ES-I3 (cell line): Measurements from ENCODE around the gene ALDH3B1.
A peak's percentile ranks its signal among the peaks of the same experiment; 100 is the strongest.

ENCODE experiments used
- H3K36me3 ChIP-seq: 2 replicates; pipeline ENCODE4 v1.6.1; 2013; ENCODE audit warnings: mild to moderate bottlenecking, low read length, control low read depth, moderate library complexity; ENCODE audit not compliant: insufficient read depth
- H3K4me1 ChIP-seq: 2 replicates; pipeline ENCODE4 v1.6.1; 2013; ENCODE audit warnings: mild to moderate bottlenecking, control low read depth, low read length; ENCODE audit not compliant: insufficient read depth
- H3K9ac ChIP-seq: 2 replicates; pipeline ENCODE4 v1.6.1; 2013; ENCODE audit warnings: low read depth, mild to moderate bottlenecking, low read length, moderate library complexity
- H3K9me3 ChIP-seq: 2 replicates; pipeline ENCODE4 v1.6.1; 2013; ENCODE audit warnings: mild to moderate bottlenecking, low read length, moderate library complexity; ENCODE audit not compliant: control insufficient read depth, insufficient read depth

Gene ALDH3B1

DNA sequence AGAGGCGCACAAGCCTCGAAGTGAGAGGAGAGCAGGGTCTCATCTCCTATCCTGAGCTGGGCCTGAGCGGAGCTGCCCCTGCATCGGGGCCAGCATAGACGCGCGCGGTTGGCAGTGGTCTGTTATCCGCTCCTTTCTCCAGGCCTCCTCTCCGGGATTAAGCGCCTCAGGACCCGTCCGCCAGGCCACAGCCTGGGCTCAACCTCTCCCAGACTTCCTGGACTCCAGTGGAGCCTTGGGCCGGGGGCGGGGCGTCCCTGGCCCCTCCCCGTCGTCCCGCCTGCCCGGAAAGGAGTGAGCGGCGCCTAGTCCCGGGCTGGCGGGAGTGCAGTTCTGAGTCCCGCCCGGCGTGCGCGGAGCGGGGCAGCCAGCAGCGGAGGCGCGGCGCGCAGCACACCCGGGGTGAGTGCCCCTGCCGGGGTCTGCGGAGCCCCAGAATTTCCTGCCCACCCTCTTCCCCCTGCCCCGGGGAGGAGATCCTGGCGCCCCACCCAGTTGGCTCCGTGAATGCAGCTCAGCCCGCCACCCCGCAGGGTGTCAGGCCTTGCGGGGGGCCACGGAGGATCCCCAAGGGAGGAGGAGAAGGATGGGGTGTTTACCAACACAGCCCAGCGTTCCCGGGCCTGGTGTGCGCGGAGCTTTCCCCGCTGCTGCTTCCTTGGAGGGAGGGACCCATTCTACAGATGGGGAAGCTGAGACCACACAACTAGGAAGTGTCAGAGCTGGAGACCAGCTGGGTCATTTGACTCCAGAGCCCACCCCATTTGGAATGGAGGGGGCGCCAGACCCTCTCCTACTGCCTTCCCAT, 28.8 kb downstream of the ALDH3B1 start, which contains the start of gene TCIRG1:
TSS of gene TCIRG1 (plus strand) at position 308 of the 808 bp plus-strand sequence. CDS start 2,247 bp downstream, outside the sequence.
- peak within 1 kb of the TSS; percentile 57 for H3K9ac ChIP-seq
- H3K36me3 ChIP-seq = 0 out of 2 replicates have a peak, but pooled peaks cover 3% of the 10 kb centered on the region
- H3K4me1 ChIP-seq = peaks cover 23% of the 10 kb centered on the region; the same call in 1 of the 2 replicates
- no peaks in the 10 kb centered on the region for H3K9me3 ChIP-seq

DNA sequence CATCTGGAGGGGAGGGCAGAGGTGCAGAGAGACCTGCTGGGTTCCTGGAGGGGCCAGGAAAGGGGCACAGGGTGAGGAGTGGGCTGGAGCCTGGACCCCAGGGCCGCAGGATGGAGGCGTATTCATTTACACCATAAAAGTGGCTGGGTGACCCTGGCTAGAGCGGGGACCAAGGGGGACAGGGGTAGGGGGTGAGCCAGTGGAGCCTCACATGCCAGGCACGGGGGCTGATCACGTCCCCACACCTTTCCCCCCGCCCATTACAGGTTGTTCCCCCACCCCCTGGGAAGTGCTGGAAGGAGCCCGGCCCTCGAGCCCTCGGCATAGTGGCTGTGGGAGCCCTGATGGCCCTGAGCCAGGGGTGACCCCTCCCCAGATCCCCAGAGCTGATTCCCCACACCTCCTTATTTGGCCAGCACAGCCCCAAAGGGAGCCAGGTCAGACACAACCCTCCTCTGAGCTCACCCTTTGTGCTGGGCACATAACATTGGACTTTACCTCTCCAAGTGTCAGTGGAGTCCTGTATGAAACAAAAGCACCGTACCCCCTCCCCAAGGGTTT, 29.5 kb downstream of the ALDH3B1 start:
- H3K36me3 ChIP-seq = no peaks in the 10 kb centered on the region
- H3K9me3 ChIP-seq = no peaks in the 10 kb centered on the region
- peak overlapping the region; percentile 57; the same call in 1 of the 2 replicates for H3K9ac ChIP-seq
- peaks cover 25% of the 10 kb centered on the region; the same call in 1 of the 2 replicates for H3K4me1 ChIP-seq

DNA sequence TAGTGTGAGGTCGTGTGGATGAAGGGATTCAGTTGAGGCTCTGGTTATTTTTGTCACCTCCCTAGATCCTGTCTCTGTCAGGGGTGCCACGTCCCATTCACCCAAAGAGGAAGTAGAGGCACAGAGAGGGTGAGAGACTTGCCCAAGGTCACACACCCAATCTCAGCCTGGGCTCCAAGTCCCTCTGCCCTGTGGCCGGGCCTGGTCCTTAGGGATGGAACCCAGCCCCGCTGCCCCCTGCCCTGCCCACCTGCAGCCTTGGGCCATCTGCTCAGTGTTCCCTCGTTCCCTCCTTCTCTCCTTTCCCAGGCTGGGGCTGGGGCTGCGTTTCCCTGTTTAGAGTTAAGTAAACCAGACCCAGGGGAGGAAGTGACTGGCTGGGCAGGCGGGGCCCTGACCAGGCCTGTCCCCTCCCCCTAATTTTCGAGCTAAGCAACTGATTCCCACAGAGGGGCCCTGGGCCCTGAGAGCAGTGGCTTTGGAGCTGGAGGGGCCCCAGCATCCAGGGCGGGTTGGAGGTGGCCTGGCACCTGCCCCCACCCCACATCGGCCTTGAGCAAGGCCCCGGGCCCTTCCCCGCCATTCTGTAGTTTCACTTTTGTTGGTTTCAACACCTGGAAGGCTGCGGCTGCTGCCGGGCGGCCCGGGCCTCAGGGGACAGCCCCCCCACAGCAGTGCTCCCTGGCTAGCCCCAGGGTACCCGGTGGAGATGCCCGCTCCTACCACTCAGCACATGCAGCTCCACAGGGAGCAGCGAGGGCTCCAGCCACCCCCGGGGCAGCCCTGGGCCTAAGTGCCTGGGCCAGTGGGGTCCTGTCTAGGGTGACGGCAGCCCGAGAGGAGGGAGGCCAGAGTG, 30.2 kb downstream of the ALDH3B1 start:
- peaks cover 25% of the 10 kb centered on the region; the same call in 1 of the 2 replicates for H3K4me1 ChIP-seq
- H3K36me3 ChIP-seq = no peaks in the 10 kb centered on the region
- no peaks in the 10 kb centered on the region for H3K9me3 ChIP-seq
- peak overlapping the region; percentile 30 for H3K9ac ChIP-seq

DNA sequence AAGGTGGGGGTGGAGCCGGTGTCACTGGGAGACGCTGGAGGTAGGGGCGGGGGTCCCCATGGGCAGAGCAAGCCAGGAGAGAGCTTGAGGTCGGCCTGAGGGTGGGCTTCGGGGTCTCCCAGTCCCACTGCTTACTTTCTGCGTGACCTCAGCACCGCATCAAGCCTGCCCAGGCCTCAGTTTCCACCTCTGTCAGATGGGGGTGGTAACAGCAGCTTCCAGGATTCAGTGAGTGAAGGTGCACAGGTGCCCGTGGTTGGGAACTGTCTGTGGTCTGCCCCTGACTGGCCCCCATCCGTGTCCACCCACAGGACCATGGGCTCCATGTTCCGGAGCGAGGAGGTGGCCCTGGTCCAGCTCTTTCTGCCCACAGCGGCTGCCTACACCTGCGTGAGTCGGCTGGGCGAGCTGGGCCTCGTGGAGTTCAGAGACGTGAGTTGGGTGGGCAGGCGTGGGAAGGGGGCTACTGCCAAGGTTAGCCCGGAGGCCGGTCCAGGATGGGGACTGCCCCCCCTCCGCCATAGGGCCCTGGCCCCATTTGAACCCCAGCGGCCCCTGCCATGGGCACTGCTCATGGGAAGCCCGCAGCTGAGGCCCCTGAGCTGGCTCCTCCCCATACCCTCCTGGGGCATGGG, 30.9 kb downstream of the ALDH3B1 start:
- Histone ChIP-seq H3K9ac (no peak overlapping the region), H3K36me3 (no peaks in the 10 kb centered on the region), H3K9me3 (no peaks in the 10 kb centered on the region), H3K4me1 (peaks cover 25% of the 10 kb centered on the region; the same call in 1 of the 2 replicates)

DNA sequence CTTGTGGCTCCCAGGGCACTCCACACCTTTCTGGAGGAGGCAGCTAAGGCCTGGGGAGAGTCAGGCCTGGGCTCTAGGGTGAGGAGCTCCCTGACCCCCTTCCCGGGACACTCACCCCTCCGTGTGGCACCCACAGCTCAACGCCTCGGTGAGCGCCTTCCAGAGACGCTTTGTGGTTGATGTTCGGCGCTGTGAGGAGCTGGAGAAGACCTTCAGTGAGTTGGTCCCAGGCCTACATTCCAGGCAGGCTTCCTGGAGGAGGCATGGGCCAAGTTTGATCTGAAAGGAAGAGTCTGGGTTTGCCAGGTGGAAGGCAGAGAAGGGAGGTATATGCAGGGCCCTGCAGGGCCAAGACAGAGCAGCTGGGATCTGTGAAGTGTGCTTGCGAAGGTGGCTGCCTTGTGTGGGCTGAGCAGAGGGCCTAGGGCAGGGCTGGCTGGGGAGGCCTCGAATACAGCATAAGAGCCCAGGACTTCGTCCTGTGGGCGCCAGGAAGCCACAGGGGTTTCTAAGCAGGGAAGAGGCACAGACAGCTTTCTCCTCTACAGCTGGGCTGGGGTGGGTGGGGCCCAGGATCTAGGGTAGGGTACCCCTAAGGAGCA, 31.6 kb downstream of the ALDH3B1 start:
- peaks cover 25% of the 10 kb centered on the region; the same call in 1 of the 2 replicates for H3K4me1 ChIP-seq
- H3K9ac ChIP-seq = no peak overlapping the region
- no peaks in the 10 kb centered on the region for H3K9me3 ChIP-seq
- H3K36me3 ChIP-seq = no peaks in the 10 kb centered on the region

DNA sequence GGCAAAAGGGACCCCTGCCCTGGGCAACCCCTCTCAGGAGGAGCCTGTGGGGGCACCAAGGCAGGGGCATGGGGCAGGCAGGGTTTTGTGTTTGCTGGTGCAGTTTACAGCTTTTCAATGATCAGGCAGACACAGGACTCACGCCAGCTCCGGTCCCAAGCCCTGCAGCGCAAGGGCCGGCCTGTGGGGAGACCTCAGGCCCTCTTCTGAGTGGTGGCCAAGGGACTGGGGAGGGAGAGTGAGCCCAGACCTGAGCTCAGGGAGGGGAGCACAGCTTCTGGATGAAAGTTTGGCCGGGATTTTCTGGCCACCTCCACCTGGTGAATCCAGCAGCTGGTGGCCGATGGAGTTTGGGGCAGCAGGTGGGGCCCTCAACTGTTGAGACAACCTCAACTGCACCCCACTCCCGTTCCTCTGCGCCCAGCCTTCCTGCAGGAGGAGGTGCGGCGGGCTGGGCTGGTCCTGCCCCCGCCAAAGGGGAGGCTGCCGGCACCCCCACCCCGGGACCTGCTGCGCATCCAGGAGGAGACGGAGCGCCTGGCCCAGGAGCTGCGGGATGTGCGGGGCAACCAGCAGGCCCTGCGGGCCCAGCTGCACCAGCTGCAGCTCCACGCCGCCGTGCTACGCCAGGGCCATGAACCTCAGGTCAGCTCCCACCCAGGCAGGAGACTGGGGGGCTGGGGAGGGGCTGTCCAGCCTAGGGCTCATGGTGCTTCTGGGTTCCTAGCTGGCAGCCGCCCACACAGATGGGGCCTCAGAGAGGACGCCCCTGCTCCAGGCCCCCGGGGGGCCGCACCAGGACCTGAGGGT, 32.3 kb downstream of the ALDH3B1 start:
- H3K9ac ChIP-seq = no peak overlapping the region
- no peaks in the 10 kb centered on the region for H3K9me3 ChIP-seq
- peaks cover 25% of the 10 kb centered on the region; the same call in 1 of the 2 replicates for H3K4me1 ChIP-seq
- H3K36me3 ChIP-seq = no peaks in the 10 kb centered on the region

DNA sequence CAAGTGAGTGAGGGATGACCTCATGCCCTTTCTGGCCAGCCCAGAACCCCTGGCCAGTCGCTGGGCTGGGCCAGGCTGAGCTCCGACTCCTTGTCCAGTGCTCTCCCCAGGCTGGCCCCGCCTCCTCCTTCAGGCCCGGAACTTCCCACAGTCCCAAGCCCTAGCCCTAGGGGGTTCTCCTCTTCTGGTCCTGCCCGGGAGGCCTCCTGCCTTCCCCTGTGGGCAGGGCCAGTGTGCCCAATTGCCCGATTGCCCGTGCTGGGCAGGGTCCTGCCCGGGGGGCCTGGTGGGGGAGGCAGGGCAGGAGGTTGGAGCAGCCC, 32.9 kb downstream of the ALDH3B1 start:
- Histone ChIP-seq H3K9me3 (no peaks in the 10 kb centered on the region), H3K36me3 (no peaks in the 10 kb centered on the region), H3K4me1 (peaks cover 22% of the 10 kb centered on the region; the same call in 1 of the 2 replicates), H3K9ac (no peak overlapping the region)

DNA sequence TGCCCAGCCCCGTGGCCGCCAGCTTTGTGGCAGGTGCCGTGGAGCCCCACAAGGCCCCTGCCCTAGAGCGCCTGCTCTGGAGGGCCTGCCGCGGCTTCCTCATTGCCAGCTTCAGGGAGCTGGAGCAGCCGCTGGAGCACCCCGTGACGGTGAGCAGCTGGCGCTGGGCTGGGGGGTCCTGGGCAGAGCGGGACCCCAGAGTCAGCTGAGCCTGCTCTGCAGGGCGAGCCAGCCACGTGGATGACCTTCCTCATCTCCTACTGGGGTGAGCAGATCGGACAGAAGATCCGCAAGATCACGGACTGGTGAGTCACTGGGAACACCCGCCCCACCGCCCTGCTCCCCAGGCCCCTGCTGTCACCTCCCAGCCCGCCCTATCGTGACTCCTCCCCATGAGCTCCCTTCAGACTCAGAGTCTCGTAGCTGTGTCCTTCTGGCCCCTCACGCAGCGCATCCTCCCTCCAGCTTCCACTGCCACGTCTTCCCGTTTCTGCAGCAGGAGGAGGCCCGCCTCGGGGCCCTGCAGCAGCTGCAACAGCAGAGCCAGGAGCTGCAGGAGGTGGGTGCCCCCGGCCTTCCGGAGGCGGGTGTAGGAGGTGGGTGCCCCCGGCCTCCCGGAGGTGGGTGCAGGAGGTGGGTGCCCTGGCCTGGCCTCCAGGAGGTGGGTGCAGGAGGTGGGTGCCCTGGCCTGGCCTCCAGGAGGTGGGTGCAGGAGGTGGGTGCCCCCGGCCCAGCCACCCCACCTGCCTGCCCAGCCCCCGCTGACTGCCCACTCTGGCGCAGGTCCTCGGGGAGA, 33.4 kb downstream of the ALDH3B1 start:
- no peaks in the 10 kb centered on the region for H3K9me3 ChIP-seq
- no peak overlapping the region for H3K9ac ChIP-seq
- H3K4me1 ChIP-seq = peaks cover 16% of the 10 kb centered on the region; the same call in 1 of the 2 replicates
- H3K36me3 ChIP-seq = no peaks in the 10 kb centered on the region

DNA sequence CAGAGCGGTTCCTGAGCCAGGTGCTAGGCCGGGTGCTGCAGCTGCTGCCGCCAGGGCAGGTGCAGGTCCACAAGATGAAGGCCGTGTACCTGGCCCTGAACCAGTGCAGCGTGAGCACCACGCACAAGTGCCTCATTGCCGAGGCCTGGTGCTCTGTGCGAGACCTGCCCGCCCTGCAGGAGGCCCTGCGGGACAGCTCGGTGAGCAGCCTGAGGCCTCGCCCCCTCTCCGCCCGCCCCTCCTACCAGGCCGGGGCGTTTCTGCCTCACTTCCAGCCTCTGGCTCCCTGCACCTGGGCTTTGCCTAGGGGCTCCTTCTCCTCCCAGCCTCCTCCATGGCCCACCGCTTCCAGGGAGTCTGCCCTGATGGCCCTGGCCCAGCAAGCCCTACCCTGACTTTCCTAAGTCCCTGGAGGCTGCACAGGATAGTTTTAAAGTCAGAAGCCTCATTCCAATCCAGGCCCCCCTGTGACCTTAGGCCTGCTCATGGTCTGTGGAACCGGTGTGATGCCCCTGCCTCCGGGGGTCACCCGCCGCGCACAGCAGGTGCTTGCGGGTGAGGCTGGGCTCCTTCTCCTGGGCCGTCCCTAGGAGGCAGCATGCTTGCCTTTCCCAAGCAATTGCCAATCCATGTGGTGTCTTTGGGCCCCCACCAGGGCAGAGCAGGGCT, 34.2 kb downstream of the ALDH3B1 start:
- Histone ChIP-seq H3K36me3 (no peaks in the 10 kb centered on the region), H3K9ac (no peak overlapping the region), H3K9me3 (no peaks in the 10 kb centered on the region), H3K4me1 (peaks cover 15% of the 10 kb centered on the region; the same call in 1 of the 2 replicates)

DNA sequence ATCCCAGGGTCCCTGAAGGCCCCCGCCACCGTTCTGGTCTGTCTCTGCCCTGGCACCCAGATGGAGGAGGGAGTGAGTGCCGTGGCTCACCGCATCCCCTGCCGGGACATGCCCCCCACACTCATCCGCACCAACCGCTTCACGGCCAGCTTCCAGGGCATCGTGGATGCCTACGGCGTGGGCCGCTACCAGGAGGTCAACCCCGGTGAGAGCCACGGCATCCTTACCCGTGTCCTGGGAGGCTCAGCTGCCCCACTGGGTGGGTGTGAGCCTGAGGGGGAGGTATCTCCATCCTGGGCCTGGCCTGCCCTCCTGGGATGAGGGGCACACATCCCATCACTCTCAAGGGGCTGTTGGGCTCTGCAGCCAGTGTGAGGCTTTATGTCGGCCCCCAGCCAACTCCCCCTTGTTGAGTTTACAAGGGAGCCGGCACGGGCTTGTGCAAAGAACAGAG, 34.8 kb downstream of the ALDH3B1 start:
- no peak overlapping the region for H3K9ac ChIP-seq
- no peaks in the 10 kb centered on the region for H3K9me3 ChIP-seq
- H3K4me1 ChIP-seq = peaks cover 13% of the 10 kb centered on the region; the same call in 1 of the 2 replicates
- no peaks in the 10 kb centered on the region for H3K36me3 ChIP-seq

DNA sequence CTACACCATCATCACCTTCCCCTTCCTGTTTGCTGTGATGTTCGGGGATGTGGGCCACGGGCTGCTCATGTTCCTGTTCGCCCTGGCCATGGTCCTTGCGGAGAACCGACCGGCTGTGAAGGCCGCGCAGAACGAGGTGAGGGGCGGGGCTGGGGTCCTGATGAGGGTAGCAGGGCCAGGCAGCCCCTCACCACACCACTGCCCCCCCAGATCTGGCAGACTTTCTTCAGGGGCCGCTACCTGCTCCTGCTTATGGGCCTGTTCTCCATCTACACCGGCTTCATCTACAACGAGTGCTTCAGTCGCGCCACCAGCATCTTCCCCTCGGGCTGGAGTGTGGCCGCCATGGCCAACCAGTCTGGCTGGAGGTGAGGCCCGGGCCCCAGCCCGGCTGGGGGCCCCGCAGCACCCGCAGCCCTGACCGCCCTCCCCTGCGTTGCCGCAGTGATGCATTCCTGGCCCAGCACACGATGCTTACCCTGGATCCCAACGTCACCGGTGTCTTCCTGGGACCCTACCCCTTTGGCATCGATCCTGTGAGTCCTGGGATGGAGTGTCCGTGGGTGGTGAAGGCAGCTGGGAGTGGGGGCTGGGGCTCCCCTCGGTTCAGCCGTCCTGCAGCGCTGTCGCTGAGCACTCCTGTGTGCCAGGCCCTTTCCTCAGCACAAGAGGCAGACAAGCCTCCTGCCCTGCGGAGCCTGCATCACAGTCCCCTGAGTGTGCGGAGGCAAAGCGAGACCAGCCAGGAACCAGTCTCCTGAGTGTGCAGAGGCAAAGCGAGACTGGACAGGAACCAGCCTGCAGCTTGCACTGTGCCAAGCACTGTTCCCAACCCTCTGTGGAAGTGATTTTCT, 37.5 kb downstream of the ALDH3B1 start:
- no peak overlapping the region for H3K9ac ChIP-seq
- no peaks in the 10 kb centered on the region; the same call in none of the 2 replicates for H3K36me3 ChIP-seq
- no peaks in the 10 kb centered on the region for H3K9me3 ChIP-seq

More for the DNA sequence above, 37.5 kb downstream of the ALDH3B1 start:
- H3K4me1 ChIP-seq = peaks cover 3% of the 10 kb centered on the region; the same call in 1 of the 2 replicates
